SH-SY5Y (cell line): Measurements from ENCODE around the gene PHLPP2.

ENCODE experiments used
- GATA2 ChIP-seq: IDR thresholded peaks from 2 replicates; pipeline ENCODE4 v1.6.1; 2011; ENCODE audit warnings: mild to moderate bottlenecking, low read depth, low read length
- GATA3 ChIP-seq: IDR thresholded peaks from 2 replicates; pipeline ENCODE4 v1.6.1; 2011; ENCODE audit warnings: low read depth, mild to moderate bottlenecking, low read length, moderate library complexity

- TF ChIP-seq GATA3, result no peak
- TF ChIP-seq GATA2, result no peak
Observed at GRCh38 chr16:71703333-71703732, 21.2 kb downstream of the PHLPP2 start.
